ENCODE data around the gene DYNC2H1. TPM values are rescaled to one million over a fixed set of nuclear protein-coding genes. Genes with fewer than 3 reads are reported as not detected.

Gene DYNC2H1
- total RNA-seq, 1 experiment from 2014 or later, result 28.9 TPM

DNA sequence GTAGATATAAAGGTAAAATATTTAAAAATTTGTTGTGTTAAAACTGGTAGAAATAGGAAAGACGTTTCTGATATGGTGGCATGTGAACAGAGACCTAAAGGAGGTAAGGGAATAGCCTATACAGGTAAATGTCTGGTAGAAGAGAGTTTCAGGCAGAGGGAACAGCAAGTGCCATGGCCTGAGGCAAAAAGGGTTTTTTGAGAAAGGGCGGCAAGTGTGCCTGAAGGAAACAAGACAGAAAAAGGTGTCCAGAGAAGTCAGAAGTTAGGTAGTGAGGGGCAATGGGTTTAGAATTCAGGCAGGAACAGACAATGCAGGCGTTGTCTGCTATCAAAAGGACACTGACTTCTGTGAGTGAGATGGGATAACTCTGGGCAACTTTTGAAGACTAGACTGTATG lies 339.7 kb downstream of the DYNC2H1 start:
- Histone ChIP-seq H4K20me1 (ENCODE audit: low read length) (no peaks in the 10 kb centered on the region), H3K9me3 (ENCODE audit: low read length) (no peaks in the 10 kb centered on the region), H3K4me2 (ENCODE audit: low read length) (no peak overlapping the region), H3K9me2 (replicated peaks; ENCODE audit: low read length) (no peaks in the 10 kb centered on the region), H3F3A (ENCODE audit: low read length, unreplicated experiment) (no peaks in the 10 kb centered on the region), H3K9ac (ENCODE audit: low read length) (no peak overlapping the region), H3K79me2 (ENCODE audit: low read length) (no peaks in the 10 kb centered on the region), H3K36me3 (ENCODE audit: low read depth, low read length) (no peaks in the 10 kb centered on the region), H2AFZ (ENCODE audit: low read length) (no peak overlapping the region), H3K27me3 (ENCODE audit: low read length) (no peaks in the 10 kb centered on the region), H3K4me3 (ENCODE audit: low read length) (no peak overlapping the region), H3K4me1 (ENCODE audit: insufficient read depth, low read length) (no peaks in the 10 kb centered on the region), H3K27ac (ENCODE audit: low read length) (no peak overlapping the region)
- no peak for DNase-seq
- no peak for TF ChIP-seq EZH2 (IDR thresholded peaks at IDR 0.05; ENCODE audit: low read length, unreplicated experiment)
- no peak for TF ChIP-seq EZH2phosphoT487 (IDR thresholded peaks at IDR 0.05; ENCODE audit: borderline replicate concordance, low read length)
- TF ChIP-seq, protein P1, sequence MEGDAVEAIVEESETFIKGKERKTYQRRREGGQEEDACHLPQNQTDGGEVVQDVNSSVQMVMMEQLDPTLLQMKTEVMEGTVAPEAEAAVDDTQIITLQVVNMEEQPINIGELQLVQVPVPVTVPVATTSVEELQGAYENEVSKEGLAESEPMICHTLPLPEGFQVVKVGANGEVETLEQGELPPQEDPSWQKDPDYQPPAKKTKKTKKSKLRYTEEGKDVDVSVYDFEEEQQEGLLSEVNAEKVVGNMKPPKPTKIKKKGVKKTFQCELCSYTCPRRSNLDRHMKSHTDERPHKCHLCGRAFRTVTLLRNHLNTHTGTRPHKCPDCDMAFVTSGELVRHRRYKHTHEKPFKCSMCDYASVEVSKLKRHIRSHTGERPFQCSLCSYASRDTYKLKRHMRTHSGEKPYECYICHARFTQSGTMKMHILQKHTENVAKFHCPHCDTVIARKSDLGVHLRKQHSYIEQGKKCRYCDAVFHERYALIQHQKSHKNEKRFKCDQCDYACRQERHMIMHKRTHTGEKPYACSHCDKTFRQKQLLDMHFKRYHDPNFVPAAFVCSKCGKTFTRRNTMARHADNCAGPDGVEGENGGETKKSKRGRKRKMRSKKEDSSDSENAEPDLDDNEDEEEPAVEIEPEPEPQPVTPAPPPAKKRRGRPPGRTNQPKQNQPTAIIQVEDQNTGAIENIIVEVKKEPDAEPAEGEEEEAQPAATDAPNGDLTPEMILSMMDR (conservative IDR thresholded peaks at IDR 0.05; ENCODE audit: low read depth, low read length), result no peak
- no peak for ATAC-seq
- POLR2A ChIA-PET (ENCODE audit: unreplicated experiment), result no interaction called here
- intact Hi-C loops (cut with micrococcal nuclease), result loop anchor here (5.0 kb wide), 1 partner anchor 192 kb away; no protein-coding TSS in a partner anchor
- CTCF ChIA-PET, result no interaction called here
- no TSS peak for BruUV-seq (replicated peaks)

- TF ChIP-seq EZH2phosphoT487 (IDR thresholded peaks at IDR 0.05; ENCODE audit: borderline replicate concordance, low read length) (no peak), EZH2 (IDR thresholded peaks at IDR 0.05; ENCODE audit: low read length, unreplicated experiment) (no peak)
- TF ChIP-seq, protein P1 (conservative IDR thresholded peaks at IDR 0.05; ENCODE audit: low read depth, low read length), result no peak
- Histone ChIP-seq H2AFZ (ENCODE audit: low read length) (no peak overlapping the region), H3F3A (ENCODE audit: low read length, unreplicated experiment) (no peaks in the 10 kb centered on the region), H3K79me2 (ENCODE audit: low read length) (no peaks in the 10 kb centered on the region), H3K4me1 (ENCODE audit: insufficient read depth, low read length) (no peaks in the 10 kb centered on the region), H3K4me3 (ENCODE audit: low read length) (no peak overlapping the region), H4K20me1 (ENCODE audit: low read length) (no peaks in the 10 kb centered on the region), H3K4me2 (ENCODE audit: low read length) (no peak overlapping the region), H3K9ac (ENCODE audit: low read length) (no peak overlapping the region), H3K36me3 (ENCODE audit: low read depth, low read length) (no peaks in the 10 kb centered on the region), H3K9me3 (ENCODE audit: low read length) (no peaks in the 10 kb centered on the region), H3K27ac (ENCODE audit: low read length) (no peak overlapping the region), H3K27me3 (ENCODE audit: low read length) (no peaks in the 10 kb centered on the region), H3K9me2 (replicated peaks; ENCODE audit: low read length) (no peaks in the 10 kb centered on the region)
- no TSS peak for BruUV-seq (replicated peaks)
- DNase-seq (no peak), ATAC-seq (no peak)
- intact Hi-C loops (cut with micrococcal nuclease), result loop anchor here (5.0 kb wide), 1 partner anchor 123 kb away; no protein-coding TSS in a partner anchor
- ChIA-PET POLR2A (ENCODE audit: unreplicated experiment) (no interaction called here), CTCF (interaction anchor here (0.6 kb wide), 1 partner anchor 228 kb away, joined by 3 read pairs; no protein-coding TSS in a partner anchor)
Measured at GRCh38 chr11:103450241-103450640, 341.0 kb downstream of the DYNC2H1 start.

DNA sequence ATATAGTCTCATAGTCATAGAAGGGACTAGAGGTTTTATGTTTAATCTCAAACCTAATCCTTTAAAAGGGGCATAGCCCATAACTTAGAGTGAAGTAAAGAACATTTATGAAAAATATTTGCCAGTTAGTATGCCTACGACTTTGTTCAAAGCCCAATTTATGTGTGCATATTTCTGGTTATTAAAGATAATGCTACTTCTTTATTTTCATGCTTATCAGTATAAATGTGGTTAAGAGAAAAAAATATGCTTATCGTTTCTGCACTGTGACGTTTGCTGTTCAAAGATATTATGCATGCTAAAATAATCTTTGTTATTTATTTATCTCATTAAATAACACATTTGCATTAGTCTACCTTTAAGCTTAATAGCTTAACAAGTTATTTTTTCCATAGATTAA lies 343.9 kb downstream of the DYNC2H1 start:
- no peak overlapping the region for H3K27ac ChIP-seq (ENCODE audit: low read length)
- ATAC-seq (no peak), DNase-seq (no peak)
- H3F3A ChIP-seq (ENCODE audit: low read length, unreplicated experiment), result no peaks in the 10 kb centered on the region
- no peak overlapping the region for H2AFZ ChIP-seq (ENCODE audit: low read length)
- ChIA-PET POLR2A (ENCODE audit: unreplicated experiment) (no interaction called here), CTCF (no interaction called here)
- H3K36me3 ChIP-seq (ENCODE audit: low read depth, low read length), result no peaks in the 10 kb centered on the region
- H3K4me1 ChIP-seq (ENCODE audit: insufficient read depth, low read length), result no peaks in the 10 kb centered on the region
- no peak overlapping the region for H3K4me3 ChIP-seq (ENCODE audit: low read length)
- no peaks in the 10 kb centered on the region for H3K9me2 ChIP-seq (replicated peaks; ENCODE audit: low read length)
- H4K20me1 ChIP-seq (ENCODE audit: low read length), result no peaks in the 10 kb centered on the region
- no TSS peak for BruUV-seq (replicated peaks)
- no peaks in the 10 kb centered on the region for H3K9me3 ChIP-seq (ENCODE audit: low read length)
- no peak for TF ChIP-seq EZH2 (IDR thresholded peaks at IDR 0.05; ENCODE audit: low read length, unreplicated experiment)
- TF ChIP-seq EZH2phosphoT487 (IDR thresholded peaks at IDR 0.05; ENCODE audit: borderline replicate concordance, low read length), result no peak
- H3K27me3 ChIP-seq (ENCODE audit: low read length), result no peaks in the 10 kb centered on the region
- intact Hi-C loops (cut with micrococcal nuclease), result loop anchor here (5.0 kb wide), 1 partner anchor 126 kb away; no protein-coding TSS in a partner anchor
- no peak overlapping the region for H3K9ac ChIP-seq (ENCODE audit: low read length)
- no peak overlapping the region for H3K4me2 ChIP-seq (ENCODE audit: low read length)
- no peaks in the 10 kb centered on the region for H3K79me2 ChIP-seq (ENCODE audit: low read length)

All from PC-3 (cell line).